ENCODE data around the gene PXDN.
"Not testable (repeated sequence)": the region's sequence is repeated elsewhere in the genome, so short reads cannot be mapped to it uniquely, and the experiment has no call there.

The PXDN gene, protein sequence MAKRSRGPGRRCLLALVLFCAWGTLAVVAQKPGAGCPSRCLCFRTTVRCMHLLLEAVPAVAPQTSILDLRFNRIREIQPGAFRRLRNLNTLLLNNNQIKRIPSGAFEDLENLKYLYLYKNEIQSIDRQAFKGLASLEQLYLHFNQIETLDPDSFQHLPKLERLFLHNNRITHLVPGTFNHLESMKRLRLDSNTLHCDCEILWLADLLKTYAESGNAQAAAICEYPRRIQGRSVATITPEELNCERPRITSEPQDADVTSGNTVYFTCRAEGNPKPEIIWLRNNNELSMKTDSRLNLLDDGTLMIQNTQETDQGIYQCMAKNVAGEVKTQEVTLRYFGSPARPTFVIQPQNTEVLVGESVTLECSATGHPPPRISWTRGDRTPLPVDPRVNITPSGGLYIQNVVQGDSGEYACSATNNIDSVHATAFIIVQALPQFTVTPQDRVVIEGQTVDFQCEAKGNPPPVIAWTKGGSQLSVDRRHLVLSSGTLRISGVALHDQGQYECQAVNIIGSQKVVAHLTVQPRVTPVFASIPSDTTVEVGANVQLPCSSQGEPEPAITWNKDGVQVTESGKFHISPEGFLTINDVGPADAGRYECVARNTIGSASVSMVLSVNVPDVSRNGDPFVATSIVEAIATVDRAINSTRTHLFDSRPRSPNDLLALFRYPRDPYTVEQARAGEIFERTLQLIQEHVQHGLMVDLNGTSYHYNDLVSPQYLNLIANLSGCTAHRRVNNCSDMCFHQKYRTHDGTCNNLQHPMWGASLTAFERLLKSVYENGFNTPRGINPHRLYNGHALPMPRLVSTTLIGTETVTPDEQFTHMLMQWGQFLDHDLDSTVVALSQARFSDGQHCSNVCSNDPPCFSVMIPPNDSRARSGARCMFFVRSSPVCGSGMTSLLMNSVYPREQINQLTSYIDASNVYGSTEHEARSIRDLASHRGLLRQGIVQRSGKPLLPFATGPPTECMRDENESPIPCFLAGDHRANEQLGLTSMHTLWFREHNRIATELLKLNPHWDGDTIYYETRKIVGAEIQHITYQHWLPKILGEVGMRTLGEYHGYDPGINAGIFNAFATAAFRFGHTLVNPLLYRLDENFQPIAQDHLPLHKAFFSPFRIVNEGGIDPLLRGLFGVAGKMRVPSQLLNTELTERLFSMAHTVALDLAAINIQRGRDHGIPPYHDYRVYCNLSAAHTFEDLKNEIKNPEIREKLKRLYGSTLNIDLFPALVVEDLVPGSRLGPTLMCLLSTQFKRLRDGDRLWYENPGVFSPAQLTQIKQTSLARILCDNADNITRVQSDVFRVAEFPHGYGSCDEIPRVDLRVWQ (N-terminal part only)

DNA sequence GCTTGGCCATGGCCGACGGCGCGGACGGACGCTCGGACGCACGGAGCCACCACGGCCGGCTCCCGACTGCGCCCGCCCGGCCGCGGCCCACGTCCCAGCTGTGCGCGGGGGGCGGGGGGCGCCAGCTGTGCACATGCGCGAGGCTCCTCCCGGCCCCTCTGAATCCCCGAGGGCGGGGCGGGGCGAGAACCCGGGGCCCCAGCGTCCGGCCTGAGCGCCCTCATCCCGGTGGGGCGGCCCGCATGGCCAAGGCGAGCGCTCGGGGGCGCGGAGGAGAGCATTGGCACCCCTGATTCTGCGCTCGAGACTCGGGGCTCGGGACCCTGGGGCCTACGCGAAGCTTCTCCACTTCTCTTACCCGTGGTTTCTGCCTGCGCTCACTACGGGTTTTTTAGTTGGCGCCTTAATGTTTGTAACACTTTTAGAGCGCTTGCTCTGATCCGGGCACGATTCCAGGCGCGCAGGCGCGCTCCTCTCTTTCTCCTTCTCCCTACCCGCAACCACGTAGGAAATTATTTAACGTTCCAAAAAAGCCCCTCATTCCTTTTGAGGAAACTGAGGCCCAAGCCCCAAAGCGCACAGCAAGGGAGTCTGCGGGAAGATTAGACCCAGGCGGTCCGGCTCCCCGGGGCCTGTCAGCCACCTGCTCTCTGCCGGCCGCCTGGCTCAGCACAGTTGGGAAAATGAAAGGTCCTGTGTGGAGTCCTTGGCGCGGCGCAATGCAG lies at the start of gene PXDN:
Gene PXDN (minus strand): TSS at position 70 of the 725 bp plus-strand sequence. CDS start 60 bp downstream, at position 10.
- DNase-seq, result peak in 8 of 58 donors; percentile 5 to 43 (median 15)

DNA sequence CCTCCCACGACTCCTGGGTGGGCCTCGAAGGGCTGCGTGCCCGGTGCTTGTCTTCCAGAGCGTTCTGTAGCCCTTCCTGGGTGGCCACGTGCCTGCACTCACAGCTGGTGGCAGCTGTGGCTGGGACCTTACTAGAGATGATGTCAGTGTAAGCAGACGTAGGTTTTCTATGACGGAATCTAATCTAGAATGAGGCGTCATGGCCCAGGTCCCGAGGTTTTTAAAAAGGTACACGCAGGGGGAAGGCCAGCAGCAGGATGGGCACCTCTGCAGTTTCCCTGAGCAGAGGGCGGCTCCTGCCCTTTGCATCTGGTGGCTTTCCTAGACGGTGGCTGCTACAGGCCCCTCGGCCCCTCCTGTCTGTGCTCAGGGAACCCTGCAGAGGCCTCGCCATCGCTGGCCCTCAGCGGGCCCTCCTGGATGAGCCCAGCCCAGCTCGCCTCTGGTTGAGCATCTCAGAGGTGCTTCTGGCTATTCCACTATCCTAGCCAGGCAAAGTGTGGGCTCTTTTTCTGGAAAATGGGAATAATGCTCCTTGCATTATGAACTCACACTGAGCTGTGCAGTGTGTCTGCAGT lies 49.6 kb upstream of the PXDN start:
- no peak for DNase-seq

DNA sequence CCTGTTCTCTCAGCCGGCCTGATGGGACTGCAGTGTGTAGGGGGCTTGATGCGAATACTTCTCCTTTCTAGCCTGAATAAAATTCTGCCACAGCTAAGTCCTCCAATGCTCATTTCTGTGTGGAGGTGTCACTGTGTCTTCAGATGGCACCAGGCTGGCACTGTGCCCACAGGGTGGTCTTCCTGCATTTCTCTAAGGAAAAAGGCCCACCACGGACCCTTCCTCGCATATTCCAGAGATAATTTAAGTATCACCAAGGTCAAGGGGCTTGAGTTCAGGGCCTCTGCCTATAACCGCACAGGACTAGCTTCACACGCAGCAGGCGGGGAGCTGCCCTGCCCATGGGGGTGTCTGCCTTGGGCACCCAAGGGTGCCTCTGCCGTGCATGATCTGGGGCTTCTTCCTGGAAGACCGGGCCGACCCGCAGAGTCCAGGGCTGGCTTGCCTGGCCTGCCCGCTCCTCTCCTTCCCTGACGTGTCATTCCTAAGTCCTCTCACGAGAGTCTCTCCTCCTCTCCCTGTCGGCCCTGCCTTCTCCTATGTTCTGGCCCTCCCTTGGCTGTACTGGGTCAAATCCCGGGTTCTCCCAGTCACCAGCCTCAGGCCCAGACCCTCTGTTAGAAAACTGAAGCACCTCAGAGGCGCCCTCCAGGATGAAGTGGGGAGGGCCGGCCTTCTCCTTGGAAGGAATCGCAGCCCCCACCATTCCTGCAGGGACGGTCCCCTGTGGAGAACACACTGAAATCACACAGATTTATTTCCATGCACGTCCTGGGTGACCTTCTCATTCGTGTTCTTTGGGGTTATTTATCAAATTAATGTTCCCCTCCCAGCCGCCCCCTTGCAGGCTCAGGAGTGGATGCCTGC lies 48.9 kb upstream of the PXDN start:
- DNase-seq, result no peak

DNA sequence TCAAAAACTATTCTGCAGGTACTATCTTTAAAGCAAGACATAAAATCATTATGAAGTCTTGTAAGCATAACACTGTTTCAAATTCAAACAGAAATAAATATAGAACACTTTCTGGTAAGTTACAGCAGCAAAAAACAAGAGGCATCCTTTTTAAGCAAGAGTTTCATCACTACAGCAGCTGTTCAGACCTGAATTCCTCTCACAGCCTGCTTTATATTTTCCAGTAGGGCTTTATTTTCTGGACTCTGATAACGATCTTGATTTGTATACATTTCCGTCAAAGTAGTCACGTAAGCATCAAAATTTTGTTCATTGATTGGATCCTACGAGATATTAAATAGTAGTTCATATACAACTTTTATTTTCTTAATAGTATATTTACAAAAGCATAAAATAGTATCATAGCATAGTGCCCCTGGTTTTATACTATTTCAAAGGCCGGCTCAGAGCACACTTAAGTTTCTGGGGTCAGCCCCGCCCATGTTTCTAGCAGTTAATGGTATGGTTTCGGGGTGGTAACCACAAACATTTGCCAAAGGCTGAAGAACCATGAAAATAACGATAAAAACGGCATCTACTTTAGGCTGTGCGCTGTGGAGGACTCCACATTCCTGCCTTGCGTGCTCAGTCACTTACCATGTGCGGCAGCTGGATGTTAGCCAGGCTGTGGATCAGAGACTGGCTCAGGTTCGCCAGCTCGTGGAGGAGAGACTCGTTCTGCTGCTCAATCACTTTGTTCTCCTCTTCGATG lies 47.5 kb upstream of the PXDN start:
- peak in 8 of 58 donors; percentile 8 to 46 (median 16) for DNase-seq

DNA sequence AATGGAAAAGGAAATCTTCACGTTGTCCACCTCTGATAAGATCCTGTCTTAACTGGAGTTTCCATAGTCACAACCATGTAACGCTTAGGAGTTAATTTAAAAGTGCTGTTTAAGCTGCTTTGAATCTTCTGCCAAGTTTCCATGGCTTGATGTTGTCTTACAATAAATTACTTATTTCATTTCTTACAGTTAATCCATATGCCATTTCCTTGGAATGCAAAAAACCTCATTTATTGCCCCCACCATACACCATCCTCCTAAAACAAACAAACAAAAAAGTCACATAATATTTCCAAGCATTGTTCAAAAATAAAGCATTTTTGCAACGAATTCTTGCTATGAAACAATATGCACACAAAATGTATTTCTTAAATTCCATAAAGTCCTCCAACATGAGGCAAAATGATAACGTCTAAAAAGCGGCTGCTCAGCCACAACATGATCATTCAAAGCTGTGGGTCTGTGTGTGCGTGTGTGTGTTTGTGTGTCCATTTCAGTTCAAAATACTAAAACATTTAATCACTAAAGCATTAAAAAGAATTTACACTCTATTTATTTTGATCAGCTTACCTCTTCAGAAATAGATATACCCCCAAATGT lies 46.8 kb upstream of the PXDN start:
- DNase-seq, result no peak

DNA sequence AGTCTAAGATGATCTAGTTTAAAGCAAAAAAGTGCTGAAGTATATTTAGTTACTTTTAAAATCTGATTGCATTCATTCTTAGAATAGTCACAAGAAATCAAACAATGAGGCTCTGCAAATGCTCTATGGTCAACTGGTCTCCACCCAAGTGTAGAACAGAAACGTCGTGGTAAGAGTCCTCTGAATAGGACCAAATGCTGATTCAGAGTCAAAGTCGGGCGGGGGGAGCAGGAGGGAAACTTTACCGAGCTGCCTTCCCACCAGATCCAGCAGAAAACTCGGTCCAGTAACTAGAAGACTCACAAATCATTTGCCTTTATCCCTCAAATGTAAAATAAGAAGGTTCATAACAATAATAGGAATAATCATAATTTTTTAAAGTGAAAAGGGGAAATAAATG lies 46.2 kb upstream of the PXDN start:
- no peak for DNase-seq

DNA sequence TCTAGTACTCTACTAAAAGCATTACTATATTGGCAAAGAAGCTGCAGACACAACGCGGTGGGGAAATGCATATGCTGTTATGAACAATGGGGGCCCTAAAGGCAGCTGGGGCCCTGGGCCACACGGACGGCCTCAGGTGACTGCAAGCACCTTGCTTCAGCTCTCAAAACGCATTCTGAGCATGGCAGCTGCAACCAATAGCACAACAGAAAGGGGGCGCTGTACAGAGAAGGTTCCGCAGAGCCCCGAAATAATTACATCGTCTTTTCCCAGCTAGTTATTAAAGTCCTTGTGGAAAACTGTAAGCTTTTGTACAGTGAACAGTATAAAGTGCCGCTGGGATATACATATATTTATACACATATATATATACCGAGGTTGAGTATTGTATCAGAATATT lies 45.3 kb upstream of the PXDN start:
- no peak for DNase-seq

DNA sequence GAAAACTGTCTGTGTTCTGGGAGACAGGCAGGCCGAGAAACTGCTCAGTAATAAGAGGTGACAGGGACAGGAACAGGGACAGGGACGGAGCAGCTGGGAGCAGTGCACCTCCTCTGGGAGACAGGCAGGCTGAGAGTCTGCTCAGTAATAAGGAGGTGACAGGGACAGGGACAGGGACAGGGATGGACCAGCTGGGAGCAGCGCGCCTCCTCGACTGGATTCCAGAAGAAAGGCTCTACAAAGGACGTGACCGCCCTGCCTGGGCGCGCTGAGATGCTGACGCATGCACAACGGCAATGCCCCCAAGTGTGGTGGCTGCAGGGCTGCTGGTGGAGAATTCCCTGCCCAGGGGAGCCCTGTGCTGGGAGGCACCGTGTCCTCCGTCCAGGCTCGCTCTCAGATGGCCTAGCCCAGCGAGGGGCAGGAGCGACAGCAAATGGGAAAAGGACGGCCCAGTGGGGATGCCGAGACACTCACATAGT lies 44.2 kb upstream of the PXDN start:
- no peak for DNase-seq

DNA sequence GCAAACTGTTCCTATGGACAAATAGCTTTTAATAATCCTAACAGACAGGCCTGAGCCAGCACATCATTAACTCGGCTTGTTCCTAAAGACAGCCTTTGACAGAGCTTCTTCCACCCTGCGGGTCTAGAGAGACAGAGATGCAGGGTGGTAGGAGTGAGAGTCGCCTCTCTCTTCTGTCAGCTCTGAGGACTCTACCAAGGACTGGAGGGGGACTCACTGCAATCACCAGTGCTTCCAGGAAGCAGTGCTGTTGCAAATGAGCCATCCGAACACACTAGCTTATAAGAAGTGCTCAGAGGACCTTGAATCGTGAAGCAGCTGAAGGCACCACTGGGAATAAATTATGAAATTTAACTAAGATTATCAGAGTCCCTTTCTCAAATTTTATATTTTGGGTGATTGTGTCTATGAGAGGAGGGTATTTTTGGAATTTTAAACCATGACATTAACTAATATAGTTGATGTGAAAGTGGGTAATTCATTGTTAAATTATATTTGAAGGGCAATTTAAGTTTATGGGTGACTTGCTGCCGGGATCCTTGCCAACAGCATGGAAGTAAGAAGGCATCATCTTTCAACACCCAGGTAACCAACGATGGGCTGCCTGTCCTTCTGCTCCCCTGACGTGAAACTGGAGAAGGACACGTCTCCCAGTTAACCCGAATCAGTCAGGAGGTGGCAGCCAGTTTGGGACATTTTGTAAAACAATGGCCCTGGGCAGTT lies 43.6 kb upstream of the PXDN start:
- no peak for DNase-seq

DNA sequence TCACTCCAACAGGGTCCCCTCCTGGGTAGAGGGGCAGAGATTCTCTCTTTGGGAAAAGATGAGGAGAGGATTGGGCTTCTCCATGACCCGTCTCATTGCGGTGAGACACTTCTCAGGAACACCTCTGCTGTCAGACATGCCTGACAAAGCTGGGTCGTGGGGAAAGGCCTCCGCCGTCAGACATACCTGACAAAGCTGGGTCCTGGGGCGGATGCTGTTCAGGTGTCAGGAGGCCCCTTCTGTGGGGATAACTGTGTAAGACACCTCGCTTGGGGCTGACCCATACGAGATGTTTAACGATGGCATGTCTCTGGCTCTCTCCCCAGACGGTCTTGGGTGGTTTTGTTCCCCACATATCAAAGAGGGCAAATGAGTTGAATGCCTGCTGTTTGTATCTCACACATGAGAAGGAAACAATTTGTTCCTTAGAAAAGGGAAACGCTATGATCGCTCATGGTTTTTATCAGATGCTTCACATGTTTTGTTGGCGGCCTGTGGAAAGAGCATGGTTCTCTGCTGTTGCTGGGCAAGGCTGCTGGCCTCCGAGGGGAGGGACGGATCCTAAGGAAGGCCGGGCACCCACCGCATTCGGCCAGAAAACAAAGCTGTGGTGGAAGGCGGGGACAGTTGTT lies 40.8 kb upstream of the PXDN start:
- DNase-seq, result no peak

DNA sequence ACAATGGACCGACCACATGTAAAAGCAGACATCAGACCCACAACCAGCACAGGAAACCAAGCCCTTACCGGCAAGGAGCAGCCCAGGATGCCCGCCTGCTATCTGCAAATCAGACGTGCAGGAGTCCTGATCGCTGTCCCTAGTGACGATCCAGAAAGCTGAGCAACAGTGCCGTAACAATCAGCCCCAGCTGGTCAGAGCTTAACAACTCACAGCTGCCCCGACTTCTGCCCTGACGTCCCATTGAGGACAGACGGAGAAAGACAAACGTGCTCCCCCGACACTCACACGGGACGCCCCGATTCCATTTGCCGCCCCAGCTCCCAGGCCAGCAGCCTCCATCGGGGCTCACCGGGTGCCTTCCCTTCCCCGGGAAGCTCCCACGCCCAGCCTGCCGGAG lies 39.8 kb upstream of the PXDN start:
- no peak for DNase-seq

DNA sequence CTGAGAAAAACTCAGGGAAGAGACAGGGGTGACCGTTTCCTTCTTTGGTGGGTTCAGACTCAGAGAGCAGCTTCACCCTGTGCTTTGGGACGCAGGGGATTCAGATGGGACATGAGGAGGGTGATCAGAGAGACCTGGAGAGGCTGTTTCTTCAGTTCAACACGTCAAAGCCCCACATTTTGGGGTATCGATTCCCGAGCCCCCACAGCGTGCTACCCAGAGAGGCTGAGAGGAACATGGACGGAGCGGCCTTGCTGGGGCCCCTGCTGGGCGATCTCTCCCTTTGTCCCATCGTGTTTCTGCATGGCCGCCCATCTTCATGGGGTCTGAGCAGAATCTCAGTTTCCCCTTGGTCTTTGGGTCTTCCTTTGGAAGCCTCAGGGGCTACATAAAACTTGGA lies 38.2 kb upstream of the PXDN start:
- DNase-seq, result no peak

DNA sequence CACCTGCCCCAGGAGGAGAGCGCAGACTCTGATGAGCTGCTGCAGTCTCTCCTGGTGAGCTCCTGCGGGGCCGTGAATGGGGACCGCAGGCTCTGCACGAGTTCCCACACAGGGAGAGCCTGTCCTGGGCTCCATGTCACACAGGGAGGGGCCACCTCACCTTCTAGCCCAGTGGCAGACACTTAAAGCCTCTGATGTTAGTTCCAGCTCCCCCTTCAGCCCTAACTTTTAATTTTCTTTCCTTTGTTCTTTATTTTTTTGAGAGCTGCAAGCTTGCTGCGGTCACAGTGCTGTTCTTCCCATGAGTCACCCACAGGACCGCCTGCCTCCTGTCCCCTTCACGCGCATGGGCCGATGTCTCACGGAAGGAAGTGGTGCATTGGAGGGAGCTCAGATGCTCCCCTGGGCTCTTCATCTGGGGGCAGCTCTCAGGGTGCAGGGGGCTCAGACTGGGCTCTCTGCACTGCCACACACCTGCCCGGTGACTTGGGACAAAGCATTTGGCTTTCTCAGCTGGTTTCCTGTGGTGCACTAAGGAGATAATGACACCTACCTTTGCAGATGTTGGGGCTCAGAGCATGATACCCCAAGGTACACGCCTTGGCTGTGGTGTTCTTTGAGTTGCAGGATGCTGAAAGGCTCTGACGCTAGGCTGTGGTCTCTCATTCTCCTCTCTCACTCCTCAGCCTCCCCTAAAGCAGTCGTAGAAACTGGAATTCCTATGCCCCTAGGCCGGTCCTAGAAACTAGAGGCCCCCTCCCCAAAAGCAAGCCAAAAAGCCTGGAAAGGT lies 37.2 kb upstream of the PXDN start:
- no peak for DNase-seq

DNA sequence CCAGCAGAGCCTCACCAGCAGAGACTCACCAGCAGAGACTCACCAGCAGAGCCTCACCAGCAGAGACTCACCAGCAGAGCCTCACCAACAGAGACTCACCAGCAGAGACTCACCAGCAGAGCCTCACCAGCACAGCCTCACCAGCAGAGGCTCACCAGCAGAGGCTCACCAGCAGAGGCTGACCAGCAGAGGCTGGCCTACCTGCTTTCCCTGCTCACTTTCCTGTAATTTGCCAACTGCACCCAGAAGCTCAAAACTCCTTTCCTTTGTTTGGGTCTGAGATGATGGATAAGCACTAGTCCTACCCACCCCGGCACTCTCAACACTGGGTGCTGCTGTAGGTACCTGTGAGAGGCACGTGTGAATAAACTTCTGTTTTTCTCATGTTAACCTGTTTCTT lies 36.4 kb upstream of the PXDN start:
- no peak for DNase-seq

DNA sequence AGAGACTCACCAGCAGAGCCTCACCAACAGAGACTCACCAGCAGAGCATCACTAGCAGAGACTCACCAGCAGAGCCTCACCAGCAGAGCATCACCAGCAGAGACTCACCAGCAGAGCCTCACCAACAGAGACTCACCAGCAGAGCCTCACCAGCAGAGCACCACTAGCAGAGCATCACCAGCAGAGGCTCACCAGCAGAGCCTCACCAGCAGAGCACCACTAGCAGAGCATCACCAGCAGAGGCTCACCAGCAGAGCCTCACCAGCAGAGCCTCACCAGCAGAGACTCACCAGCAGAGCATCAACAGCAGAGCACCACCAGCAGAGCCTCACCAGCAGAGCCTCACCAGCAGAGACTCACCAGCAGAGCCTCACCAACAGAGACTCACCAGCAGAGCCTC lies 35.7 kb upstream of the PXDN start:
- DNase-seq, result not testable (repeated sequence)

DNA sequence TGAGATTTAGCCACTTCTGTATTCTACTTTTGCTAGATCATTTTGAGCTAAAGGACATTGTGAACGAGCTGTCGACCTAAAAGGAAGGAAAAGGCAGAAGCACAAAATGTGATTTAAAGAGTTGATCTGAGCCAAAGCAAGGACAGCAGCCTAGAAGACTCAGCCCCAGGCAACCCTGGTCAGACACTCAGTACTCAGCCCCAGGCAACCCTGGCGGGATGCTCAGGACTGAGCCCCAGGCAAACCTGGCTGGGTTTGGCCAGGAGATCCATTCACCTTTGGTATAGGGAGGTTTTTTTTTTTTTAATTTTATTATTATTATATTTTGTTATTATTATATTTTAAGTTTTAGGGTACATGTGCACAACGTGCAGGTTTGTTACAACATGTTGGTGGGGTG lies 34.3 kb upstream of the PXDN start:
- DNase-seq, result no peak
